ENCODE results near the gene EHMT2.

EHMT2 gene

GRCh38 chr6:31877125-31877650 lies 20.3 kb downstream of the EHMT2 start:
- H3K9me3 ChIP-seq (ENCODE audit: insufficient read depth, low read length), result no peaks in the 10 kb centered on the region
- H3K27me3 ChIP-seq (ENCODE audit: insufficient read depth, insufficient read length), result no peaks in the 10 kb centered on the region
- TF ChIP-seq SUZ12 (IDR thresholded peaks at IDR 0.05; ENCODE audit: extremely low read depth, insufficient read depth, insufficient read length) (no peak), ZNF274 (IDR thresholded peaks at IDR 0.05; ENCODE audit: low read depth, low read length) (no peak), YY1 (IDR thresholded peaks at IDR 0.05; ENCODE audit: insufficient read depth, insufficient read length) (no peak)
- no peak for DNase-seq (ENCODE audit: low read depth, low spot score)
- peak overlapping the region; percentile 4 for H3K9ac ChIP-seq (ENCODE audit: insufficient read length, low read depth)
- H3K4me1 ChIP-seq (ENCODE audit: insufficient read depth, insufficient read length), result peaks cover 12% of the 10 kb centered on the region
- peaks cover 24% of the 10 kb centered on the region for H3K36me3 ChIP-seq (ENCODE audit: insufficient read depth, insufficient read length, low read length)
- no peak overlapping the region for H3K4me3 ChIP-seq (ENCODE audit: insufficient read length, low read depth)

- H3K4me3 ChIP-seq (ENCODE audit: insufficient read length, low read depth), result no peak overlapping the region
- no peak for TF ChIP-seq SUZ12 (IDR thresholded peaks at IDR 0.05; ENCODE audit: extremely low read depth, insufficient read depth, insufficient read length)
- H3K36me3 ChIP-seq (ENCODE audit: insufficient read depth, insufficient read length, low read length), result peaks cover 19% of the 10 kb centered on the region
- no peaks in the 10 kb centered on the region for H3K27me3 ChIP-seq (ENCODE audit: insufficient read depth, insufficient read length)
- no peak overlapping the region for H3K9ac ChIP-seq (ENCODE audit: insufficient read length, low read depth)
- no peak for DNase-seq (ENCODE audit: low read depth, low spot score)
- no peaks in the 10 kb centered on the region for H3K9me3 ChIP-seq (ENCODE audit: insufficient read depth, low read length)
- peaks cover 16% of the 10 kb centered on the region for H3K4me1 ChIP-seq (ENCODE audit: insufficient read depth, insufficient read length)
These were observed 21.1 kb downstream of the EHMT2 start for GRCh38 chr6:31876357-31876756.

GRCh38 chr6:31875877-31876276 lies 21.6 kb downstream of the EHMT2 start:
- no peaks in the 10 kb centered on the region for H3K9me3 ChIP-seq (ENCODE audit: insufficient read depth, low read length)
- peaks cover 15% of the 10 kb centered on the region for H3K36me3 ChIP-seq (ENCODE audit: insufficient read depth, insufficient read length, low read length)
- no peak for TF ChIP-seq YY1 (IDR thresholded peaks at IDR 0.05; ENCODE audit: insufficient read depth, insufficient read length)
- no peak for TF ChIP-seq SUZ12 (IDR thresholded peaks at IDR 0.05; ENCODE audit: extremely low read depth, insufficient read depth, insufficient read length)
- no peak for TF ChIP-seq ZNF274 (IDR thresholded peaks at IDR 0.05; ENCODE audit: low read depth, low read length)
- no peaks in the 10 kb centered on the region for H3K27me3 ChIP-seq (ENCODE audit: insufficient read depth, insufficient read length)
- no peak overlapping the region for H3K9ac ChIP-seq (ENCODE audit: insufficient read length, low read depth)
- no peak overlapping the region for H3K4me3 ChIP-seq (ENCODE audit: insufficient read length, low read depth)
- no peak for DNase-seq (ENCODE audit: low read depth, low spot score)
- H3K4me1 ChIP-seq (ENCODE audit: insufficient read depth, insufficient read length), result peaks cover 18% of the 10 kb centered on the region

- no peak for DNase-seq (ENCODE audit: low read depth, low spot score)
- no peaks in the 10 kb centered on the region for H3K27me3 ChIP-seq (ENCODE audit: insufficient read depth, insufficient read length)
- TF ChIP-seq ZNF274 (IDR thresholded peaks at IDR 0.05; ENCODE audit: low read depth, low read length) (no peak), YY1 (IDR thresholded peaks at IDR 0.05; ENCODE audit: insufficient read depth, insufficient read length) (no peak), SUZ12 (IDR thresholded peaks at IDR 0.05; ENCODE audit: extremely low read depth, insufficient read depth, insufficient read length) (no peak)
These were observed 22.5 kb downstream of the EHMT2 start for GRCh38 chr6:31874836-31875572.

DNA sequence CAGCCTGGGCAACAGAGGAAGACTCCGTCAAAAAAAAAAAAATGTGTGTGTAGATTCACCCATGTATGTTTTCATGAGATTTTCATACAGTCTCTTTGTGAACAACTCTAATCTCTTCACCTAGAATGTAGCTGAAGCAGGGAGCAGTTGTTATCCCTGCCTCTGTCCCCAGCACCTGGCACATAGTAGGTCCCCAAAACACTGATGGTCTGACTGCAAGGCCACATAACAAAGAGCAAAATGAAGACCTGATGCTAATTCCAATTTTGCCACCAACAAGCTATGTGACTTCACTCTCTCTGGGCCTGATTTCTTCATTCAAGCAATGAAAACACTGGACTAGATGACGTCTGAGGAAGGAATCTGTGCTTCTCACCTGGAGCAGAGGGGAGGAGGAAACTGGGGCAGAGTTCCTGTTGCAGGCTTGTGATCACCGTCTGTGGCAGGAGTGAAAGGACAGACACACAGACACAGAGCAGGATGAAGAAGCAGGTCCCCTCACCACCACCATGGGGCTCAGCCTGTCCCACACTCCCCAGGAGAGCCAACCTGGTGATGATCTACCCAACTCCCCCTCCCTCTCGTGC lies 23.3 kb downstream of the EHMT2 start:
- H3K36me3 ChIP-seq (ENCODE audit: insufficient read depth, insufficient read length, low read length), result no peaks in the 10 kb centered on the region
- peaks cover 21% of the 10 kb centered on the region for H3K4me1 ChIP-seq (ENCODE audit: insufficient read depth, insufficient read length)
- H3K9me3 ChIP-seq (ENCODE audit: insufficient read depth, low read length), result no peaks in the 10 kb centered on the region
- TF ChIP-seq YY1 (IDR thresholded peaks at IDR 0.05; ENCODE audit: insufficient read depth, insufficient read length), result no peak
- TF ChIP-seq ZNF274 (IDR thresholded peaks at IDR 0.05; ENCODE audit: low read depth, low read length), result no peak
- TF ChIP-seq SUZ12 (IDR thresholded peaks at IDR 0.05; ENCODE audit: extremely low read depth, insufficient read depth, insufficient read length), result no peak
- DNase-seq (ENCODE audit: low read depth, low spot score), result no peak
- no peak overlapping the region for H3K9ac ChIP-seq (ENCODE audit: insufficient read length, low read depth)
- H3K27me3 ChIP-seq (ENCODE audit: insufficient read depth, insufficient read length), result no peaks in the 10 kb centered on the region
- H3K4me3 ChIP-seq (ENCODE audit: insufficient read length, low read depth), result no peak overlapping the region

More at GRCh38 chr6:31874836-31875572, 22.5 kb downstream of the EHMT2 start:
- H3K4me1 ChIP-seq (ENCODE audit: insufficient read depth, insufficient read length), result peaks cover 21% of the 10 kb centered on the region
- H3K36me3 ChIP-seq (ENCODE audit: insufficient read depth, insufficient read length, low read length), result peaks cover 6% of the 10 kb centered on the region
- no peak overlapping the region for H3K9ac ChIP-seq (ENCODE audit: insufficient read length, low read depth)
- H3K9me3 ChIP-seq (ENCODE audit: insufficient read depth, low read length), result no peaks in the 10 kb centered on the region
- no peak overlapping the region for H3K4me3 ChIP-seq (ENCODE audit: insufficient read length, low read depth)

DNA sequence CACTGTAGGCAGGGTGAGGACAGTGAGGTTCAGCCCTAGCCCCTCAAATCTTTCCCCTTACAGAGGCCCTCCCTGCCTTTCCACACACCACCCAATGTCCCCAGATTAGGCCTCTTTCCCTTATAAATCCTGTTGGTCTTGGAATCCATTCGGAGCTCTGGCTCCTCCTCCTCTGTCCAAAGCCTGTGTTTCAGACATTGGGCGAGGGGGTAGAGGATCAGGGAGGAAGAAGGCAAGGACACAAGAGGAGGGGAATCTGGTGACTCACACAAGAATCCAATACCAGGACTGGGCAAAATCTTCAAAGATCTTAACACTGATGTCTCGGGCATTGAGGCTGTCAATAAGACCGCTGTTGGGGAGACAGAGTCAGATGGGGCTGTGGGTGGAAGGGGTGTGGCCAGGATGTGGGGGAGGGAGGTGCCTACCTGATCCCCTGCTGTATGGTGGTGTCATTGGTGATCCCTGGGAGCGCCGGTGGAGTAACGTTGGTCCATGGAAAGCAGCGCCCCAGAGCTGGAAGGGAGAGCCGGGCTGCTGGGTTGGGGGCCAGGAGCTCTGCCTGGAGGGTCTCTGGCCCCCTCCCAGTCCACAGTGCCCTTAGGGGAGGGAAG lies 26.3 kb downstream of the EHMT2 start:
- H3K9ac ChIP-seq (ENCODE audit: insufficient read length, low read depth), result no peak overlapping the region
- H3K4me3 ChIP-seq (ENCODE audit: insufficient read length, low read depth), result no peak overlapping the region
- no peak for TF ChIP-seq ZNF274 (IDR thresholded peaks at IDR 0.05; ENCODE audit: low read depth, low read length)
- H3K27me3 ChIP-seq (ENCODE audit: insufficient read depth, insufficient read length), result no peaks in the 10 kb centered on the region
- H3K36me3 ChIP-seq (ENCODE audit: insufficient read depth, insufficient read length, low read length), result no peaks in the 10 kb centered on the region
- no peak for DNase-seq (ENCODE audit: low read depth, low spot score)
- no peaks in the 10 kb centered on the region for H3K9me3 ChIP-seq (ENCODE audit: insufficient read depth, low read length)
- H3K4me1 ChIP-seq (ENCODE audit: insufficient read depth, insufficient read length), result peaks cover 8% of the 10 kb centered on the region

- Histone ChIP-seq H3K9me3 (ENCODE audit: insufficient read depth, low read length) (no peaks in the 10 kb centered on the region), H3K4me1 (ENCODE audit: insufficient read depth, insufficient read length) (peaks cover 8% of the 10 kb centered on the region), H3K4me3 (ENCODE audit: insufficient read length, low read depth) (no peak overlapping the region), H3K36me3 (ENCODE audit: insufficient read depth, insufficient read length, low read length) (no peaks in the 10 kb centered on the region), H3K9ac (ENCODE audit: insufficient read length, low read depth) (no peak overlapping the region), H3K27me3 (ENCODE audit: insufficient read depth, insufficient read length) (no peaks in the 10 kb centered on the region)
- DNase-seq (ENCODE audit: low read depth, low spot score), result no peak
- no peak for TF ChIP-seq SUZ12 (IDR thresholded peaks at IDR 0.05; ENCODE audit: extremely low read depth, insufficient read depth, insufficient read length)
- TF ChIP-seq ZNF274 (IDR thresholded peaks at IDR 0.05; ENCODE audit: low read depth, low read length), result no peak
- no peak for TF ChIP-seq YY1 (IDR thresholded peaks at IDR 0.05; ENCODE audit: insufficient read depth, insufficient read length)
These were observed 27.0 kb downstream of the EHMT2 start for GRCh38 chr6:31870385-31870921.

Measured in NT2/D1 (cell line).